ENCODE results near the gene TNRC18. TPM values are rescaled to one million over a fixed set of nuclear protein-coding genes. Genes with fewer than 3 reads are reported as not detected.

TNRC18 gene
- total and polyA plus RNA-seq, 4 donors: 33.4 to 117 (median 84.1) TPM

DNA sequence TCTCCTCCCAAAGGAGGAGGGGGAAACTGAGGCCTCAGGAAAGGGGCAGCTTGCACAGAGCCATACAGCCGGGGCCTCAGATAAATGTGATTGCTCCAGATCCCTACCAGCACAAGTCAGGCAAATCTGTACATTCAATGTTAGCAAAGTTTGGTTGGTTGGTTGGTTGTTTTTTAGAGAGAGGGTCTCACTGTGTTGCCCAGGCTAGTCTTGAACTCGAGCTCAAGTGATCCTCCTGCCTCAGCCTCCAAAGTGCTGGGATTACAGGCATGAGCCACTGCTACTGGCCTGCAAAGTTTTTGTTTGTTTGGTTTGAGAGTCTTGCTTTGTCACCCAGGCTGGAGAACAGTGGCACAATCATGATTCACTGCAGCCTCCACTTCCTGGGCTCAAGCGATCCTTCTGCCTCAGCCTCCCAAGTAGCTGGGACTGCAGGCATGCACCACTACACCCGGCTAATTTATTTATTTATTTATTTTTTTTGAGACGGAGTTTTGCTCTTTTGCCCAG lies 30.0 kb upstream of the TNRC18 start:
- DNase-seq (no peak), ATAC-seq (ENCODE audit: insufficient read depth, low FRiP score) (no peak)
- Histone ChIP-seq H3K36me3 (ENCODE audit: control insufficient read depth in 4 of 4, insufficient read depth in 4 of 4, low read length in 4 of 4) (no peaks in the 10 kb centered on the region), H3K9me3 (ENCODE audit: control insufficient read depth in 4 of 4, insufficient read depth in 3 of 4, low read length in 3 of 4) (no peaks in the 10 kb centered on the region), H3K27ac (ENCODE audit: low read depth in 1 of 2, low read length in 1 of 2) (no peak overlapping the region), H3K27me3 (ENCODE audit: control insufficient read depth in 3 of 3, insufficient read depth in 3 of 3, low read length in 2 of 3) (no peaks in the 10 kb centered on the region), H3K9ac (ENCODE audit: insufficient read depth in 1 of 2, low read length in 2 of 2) (no peak overlapping the region), H3K4me3 (no peak overlapping the region), H3K4me1 (ENCODE audit: control insufficient read depth in 5 of 5, insufficient read depth in 5 of 5, low read length in 5 of 5) (peaks cover 0 to 13% (median 3%) of the 10 kb centered on the region in 5 donors)
- 88 to 90% methylated on average over 5 of the region's 5 CpGs for WGBS, 2 donors
- TF ChIP-seq, protein P1, sequence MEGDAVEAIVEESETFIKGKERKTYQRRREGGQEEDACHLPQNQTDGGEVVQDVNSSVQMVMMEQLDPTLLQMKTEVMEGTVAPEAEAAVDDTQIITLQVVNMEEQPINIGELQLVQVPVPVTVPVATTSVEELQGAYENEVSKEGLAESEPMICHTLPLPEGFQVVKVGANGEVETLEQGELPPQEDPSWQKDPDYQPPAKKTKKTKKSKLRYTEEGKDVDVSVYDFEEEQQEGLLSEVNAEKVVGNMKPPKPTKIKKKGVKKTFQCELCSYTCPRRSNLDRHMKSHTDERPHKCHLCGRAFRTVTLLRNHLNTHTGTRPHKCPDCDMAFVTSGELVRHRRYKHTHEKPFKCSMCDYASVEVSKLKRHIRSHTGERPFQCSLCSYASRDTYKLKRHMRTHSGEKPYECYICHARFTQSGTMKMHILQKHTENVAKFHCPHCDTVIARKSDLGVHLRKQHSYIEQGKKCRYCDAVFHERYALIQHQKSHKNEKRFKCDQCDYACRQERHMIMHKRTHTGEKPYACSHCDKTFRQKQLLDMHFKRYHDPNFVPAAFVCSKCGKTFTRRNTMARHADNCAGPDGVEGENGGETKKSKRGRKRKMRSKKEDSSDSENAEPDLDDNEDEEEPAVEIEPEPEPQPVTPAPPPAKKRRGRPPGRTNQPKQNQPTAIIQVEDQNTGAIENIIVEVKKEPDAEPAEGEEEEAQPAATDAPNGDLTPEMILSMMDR (IDR thresholded peaks at IDR 0.05; ENCODE audit: control extremely low read depth, extremely low read depth): no peak

DNA sequence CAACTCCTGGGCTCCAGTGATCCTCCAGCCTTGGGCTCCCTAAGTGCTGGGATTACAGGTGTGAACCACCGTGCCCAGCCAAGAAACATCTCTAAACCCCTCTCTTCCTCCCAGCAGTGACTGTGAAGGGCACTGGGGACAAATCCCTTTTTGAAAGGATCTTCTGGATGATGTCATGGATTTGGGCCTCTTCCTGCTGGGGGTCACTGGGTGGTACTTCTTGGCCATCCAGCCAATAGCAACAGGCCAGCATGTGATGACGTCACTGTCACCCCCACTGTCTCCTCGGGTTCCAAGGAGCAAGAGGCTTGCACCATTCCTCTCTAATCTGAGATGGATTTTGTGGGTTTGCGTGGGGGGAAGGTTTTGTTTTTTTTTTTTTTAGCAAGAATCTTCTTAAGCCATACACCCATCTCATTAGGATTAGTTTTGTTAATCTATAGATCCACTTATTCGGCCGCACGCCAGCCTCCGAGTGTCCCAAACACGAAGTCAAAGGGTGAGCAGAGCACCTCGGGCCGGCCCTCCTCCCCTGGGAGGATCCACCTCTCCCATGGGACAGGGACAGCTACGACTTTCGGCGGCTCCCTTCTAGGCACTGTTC lies 29.4 kb upstream of the TNRC18 start:
- ATAC-seq (ENCODE audit: insufficient read depth, low FRiP score) (no peak), DNase-seq (peak; percentile 45 to 55 (median 49))
- no peak overlapping the region for H3K4me3 ChIP-seq
- H3K9me3 ChIP-seq (ENCODE audit: control insufficient read depth in 4 of 4, insufficient read depth in 3 of 4, low read length in 3 of 4): no peaks in the 10 kb centered on the region
- 75 to 79% methylated on average over 14 of the region's 14 CpGs for WGBS, 2 donors
- no peaks in the 10 kb centered on the region for H3K36me3 ChIP-seq (ENCODE audit: control insufficient read depth in 4 of 4, insufficient read depth in 4 of 4, low read length in 4 of 4)
- TF ChIP-seq, protein P1 (IDR thresholded peaks at IDR 0.05; ENCODE audit: control extremely low read depth, extremely low read depth): no peak
- no peak overlapping the region for H3K9ac ChIP-seq (ENCODE audit: insufficient read depth in 1 of 2, low read length in 2 of 2)
- no peak overlapping the region for H3K27ac ChIP-seq (ENCODE audit: low read depth in 1 of 2, low read length in 1 of 2)
- no peaks in the 10 kb centered on the region for H3K27me3 ChIP-seq (ENCODE audit: control insufficient read depth in 3 of 3, insufficient read depth in 3 of 3, low read length in 2 of 3)
- H3K4me1 ChIP-seq (ENCODE audit: control insufficient read depth in 5 of 5, insufficient read depth in 5 of 5, low read length in 5 of 5): peaks cover 0 to 14% (median 3%) of the 10 kb centered on the region in 5 donors

DNA sequence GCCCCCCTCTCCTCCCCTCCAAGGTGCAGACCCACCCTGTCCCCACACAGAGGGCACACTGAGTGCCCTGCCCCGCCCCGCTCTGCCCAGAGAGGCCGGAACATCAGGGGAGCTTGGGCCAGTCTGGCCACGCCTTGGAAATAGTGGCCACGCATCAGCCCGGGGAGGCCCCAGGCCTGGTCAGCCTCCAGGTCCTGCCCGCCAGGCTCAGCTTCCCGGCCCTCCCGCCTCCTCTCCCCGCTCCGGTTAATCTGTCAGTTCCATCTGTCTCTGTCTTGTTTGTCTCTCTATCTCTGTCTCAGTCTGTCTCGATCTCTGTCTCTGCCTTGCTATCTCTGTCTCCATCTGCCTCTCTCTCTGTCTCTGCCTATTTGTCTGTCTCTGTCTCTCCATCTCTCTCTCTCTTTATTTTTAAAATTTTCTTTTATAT lies 28.9 kb upstream of the TNRC18 start:
- Histone ChIP-seq H3K9me3 (ENCODE audit: control insufficient read depth in 4 of 4, insufficient read depth in 3 of 4, low read length in 3 of 4) (no peaks in the 10 kb centered on the region), H3K9ac (ENCODE audit: insufficient read depth in 1 of 2, low read length in 2 of 2) (no peak overlapping the region), H3K4me3 (no peak overlapping the region), H3K36me3 (ENCODE audit: control insufficient read depth in 4 of 4, insufficient read depth in 4 of 4, low read length in 4 of 4) (no peaks in the 10 kb centered on the region), H3K4me1 (ENCODE audit: control insufficient read depth in 5 of 5, insufficient read depth in 5 of 5, low read length in 5 of 5) (peaks cover 0 to 12% (median under 1%) of the 10 kb centered on the region in 5 donors), H3K27me3 (ENCODE audit: control insufficient read depth in 3 of 3, insufficient read depth in 3 of 3, low read length in 2 of 3) (no peaks in the 10 kb centered on the region), H3K27ac (ENCODE audit: low read depth in 1 of 2, low read length in 1 of 2) (no peak overlapping the region)
- DNase-seq (no peak), ATAC-seq (ENCODE audit: insufficient read depth, low FRiP score) (no peak)
- WGBS, 2 donors: 73 to 92% methylated on average over 12 of the region's 12 CpGs
- TF ChIP-seq, protein P1 (IDR thresholded peaks at IDR 0.05; ENCODE audit: control extremely low read depth, extremely low read depth): no peak

Measured in lung (tissue), 12 donors.